NOMO-1 treated with dmso at 0.1 percent for 144 hours (cell line): ENCODE measurements around the gene PRG2.
A peak's percentile ranks its signal among the peaks of the same experiment; 100 is the strongest.

ENCODE experiments used
- DNase-seq: peaks from one replicate; lab custom pipeline; 2025; ENCODE audit not compliant: unreplicated experiment; lab: John Stamatoyannopoulos, UW

The PRG2 gene

GRCh38 chr11:57397394-57397990, 7.0 kb upstream of the PRG2 start:
- peak; percentile 63 for DNase-seq

DNA sequence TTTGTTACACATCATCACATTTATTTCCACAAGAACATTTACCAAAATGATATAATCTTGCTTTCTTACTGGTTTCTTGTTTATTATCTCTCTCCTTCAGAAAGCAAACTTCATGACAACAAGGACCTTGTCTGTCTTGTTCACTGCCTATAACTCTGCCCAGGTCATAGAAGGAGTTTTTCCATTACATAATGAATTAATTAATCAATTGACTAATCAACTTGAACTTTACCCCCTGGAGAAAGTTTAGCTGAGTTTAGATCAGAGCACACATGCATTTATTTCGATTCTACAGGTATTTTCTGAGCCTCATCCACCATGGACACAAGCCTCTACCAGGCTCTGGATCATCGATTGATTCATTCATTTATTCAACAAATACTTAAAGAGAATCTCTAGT, 6.3 kb upstream of the PRG2 start:
- DNase-seq: no peak

DNA sequence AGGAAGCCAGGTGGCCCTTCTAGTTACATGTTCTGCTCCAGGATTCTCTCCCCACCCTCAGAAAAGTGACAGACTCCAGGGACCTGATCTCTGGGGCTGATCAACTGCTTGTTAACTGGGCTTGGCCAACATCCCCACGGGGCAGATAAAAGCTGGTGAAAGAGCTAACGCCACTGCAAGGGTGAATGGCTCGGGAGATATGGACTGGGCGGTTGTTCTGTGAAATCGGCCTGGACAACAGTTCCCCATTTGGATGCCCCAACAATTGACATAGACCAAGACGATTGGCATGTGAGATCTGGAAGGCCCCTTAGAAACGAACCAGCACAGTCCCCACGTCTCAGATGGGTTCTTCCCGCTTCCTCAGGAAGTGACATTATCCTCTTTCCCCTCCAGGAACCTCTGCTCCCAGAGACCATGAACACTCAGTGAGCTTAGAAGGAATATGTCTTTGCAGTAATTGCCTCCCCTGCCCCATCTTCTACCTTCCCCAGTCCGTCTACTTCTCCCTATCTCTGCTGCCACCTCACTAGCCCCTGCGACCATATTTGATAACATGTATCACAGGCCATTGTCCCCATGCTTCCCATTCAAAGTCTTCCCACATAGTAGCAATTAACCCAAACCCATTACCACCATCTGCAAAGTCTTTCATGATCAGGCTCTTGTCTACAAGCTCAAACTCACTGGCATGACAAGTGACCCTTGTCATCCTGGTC, 5.6 kb upstream of the PRG2 start:
- DNase-seq: no peak

DNA sequence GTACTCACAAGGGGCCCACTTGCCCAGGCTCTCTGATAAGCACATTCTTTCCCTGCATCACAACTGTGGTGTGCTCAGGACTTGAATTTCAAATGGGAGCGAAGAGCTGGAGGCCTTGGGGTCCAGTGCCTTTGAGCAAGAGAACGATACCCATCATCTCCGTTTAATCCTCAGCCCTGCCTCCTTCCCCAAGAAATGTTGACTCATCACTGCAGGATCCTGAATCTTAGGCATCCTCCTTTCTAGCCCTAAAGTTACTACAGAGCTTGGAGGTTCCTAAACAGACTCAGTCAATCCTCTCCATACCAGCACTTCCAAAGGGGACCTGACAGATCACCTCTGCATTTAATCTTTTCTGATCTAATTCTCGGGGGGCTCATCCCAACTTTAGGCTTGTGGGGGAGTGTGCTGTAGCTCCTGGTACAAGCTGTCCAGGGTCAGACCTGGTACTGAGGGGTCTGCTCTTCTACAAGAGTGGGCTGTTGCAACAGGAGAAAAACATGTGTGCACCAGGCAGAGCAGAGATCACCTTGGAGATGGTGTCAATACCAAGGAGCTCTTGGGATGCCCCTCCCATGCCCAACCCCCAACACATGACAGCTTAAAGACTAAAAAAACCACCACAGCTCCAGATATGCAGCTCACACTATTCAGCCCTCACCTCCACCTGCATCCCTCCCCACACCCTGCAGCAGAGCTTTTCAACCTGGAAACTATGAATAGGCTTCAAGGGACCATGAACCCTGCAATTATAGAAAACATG, 3.9 kb upstream of the PRG2 start:
- no peak for DNase-seq

GRCh38 chr11:57392763-57393105, 2.3 kb upstream of the PRG2 start:
- no peak for DNase-seq

- DNase-seq: no peak
Observed at GRCh38 chr11:57392066-57392762, 1.8 kb upstream of the PRG2 start.

- DNase-seq: no peak
Observed at GRCh38 chr11:57391539-57391938, 1.1 kb upstream of the PRG2 start.

- no peak for DNase-seq
Observed at GRCh38 chr11:57391111-57391510, 661 bp upstream of the PRG2 start.

GRCh38 chr11:57387289-57388030, 3.0 kb downstream of the PRG2 start:
- no peak for DNase-seq

DNA sequence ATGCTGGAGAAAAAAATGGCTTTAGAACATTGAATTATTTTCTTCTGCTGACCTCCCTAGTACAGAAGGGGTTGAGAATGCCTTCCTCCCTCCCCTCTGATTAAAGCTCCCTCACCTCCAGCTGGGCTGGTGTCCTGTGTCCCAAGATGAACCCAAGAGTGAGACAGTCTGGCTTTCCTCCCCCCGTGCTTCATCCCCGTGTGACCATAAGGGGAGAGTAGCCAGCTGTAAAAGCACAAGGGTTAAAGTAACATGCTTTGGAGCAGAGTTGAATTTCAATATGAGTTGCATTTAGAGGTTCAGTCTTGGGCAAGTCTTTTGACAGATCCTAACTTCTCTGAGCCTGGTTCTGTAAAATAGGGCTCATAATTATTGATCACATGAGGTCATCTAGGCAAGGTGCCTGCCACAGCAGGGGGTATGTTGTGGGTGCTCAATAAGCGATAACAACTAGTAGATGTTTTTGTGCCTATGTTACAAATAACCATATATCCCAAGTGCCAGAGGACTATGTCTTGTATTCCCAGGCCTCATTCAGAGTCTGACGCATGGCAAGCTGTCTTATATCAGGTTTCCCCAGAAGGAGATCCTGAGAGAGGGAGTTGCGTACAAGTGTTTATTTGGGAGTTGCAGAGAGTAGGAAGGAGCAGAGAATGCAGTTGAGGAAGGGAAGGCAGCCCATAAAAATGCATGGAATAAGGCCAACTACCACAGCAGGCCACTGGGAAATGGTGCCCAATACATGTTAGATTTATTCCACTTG, 4.1 kb downstream of the PRG2 start:
- DNase-seq: no peak

DNA sequence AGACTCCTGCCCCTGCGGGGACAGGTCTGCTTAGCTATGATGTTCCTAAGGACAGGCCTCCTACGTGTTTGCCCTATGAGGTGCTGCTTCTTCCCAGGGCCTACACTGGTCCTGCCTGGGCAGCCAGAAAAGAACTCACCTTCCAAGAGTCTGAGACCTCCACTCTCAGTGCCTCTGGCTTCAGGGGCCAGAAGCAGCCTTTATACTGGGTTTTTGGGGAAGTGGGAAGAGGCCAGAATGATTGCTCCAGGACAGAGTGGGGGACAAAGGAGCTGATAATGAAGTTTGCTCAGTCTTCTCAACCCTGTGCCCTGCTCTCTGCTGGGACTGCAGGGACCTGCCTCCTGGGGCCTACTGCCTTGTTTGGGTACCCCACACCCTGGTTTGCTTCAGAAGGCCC, 9.5 kb downstream of the PRG2 start, which contains the start of gene PRG3:
Gene PRG3 (minus strand): TSS at position 176 of the 400 bp plus-strand sequence. CDS start 442 bp downstream, outside the sequence.
- DNase-seq: no peak

GRCh38 chr11:57379732-57380131, 10.7 kb downstream of the PRG2 start:
- no peak for DNase-seq

- no peak for DNase-seq
Observed at GRCh38 chr11:57378186-57378585, 12.3 kb downstream of the PRG2 start.

DNA sequence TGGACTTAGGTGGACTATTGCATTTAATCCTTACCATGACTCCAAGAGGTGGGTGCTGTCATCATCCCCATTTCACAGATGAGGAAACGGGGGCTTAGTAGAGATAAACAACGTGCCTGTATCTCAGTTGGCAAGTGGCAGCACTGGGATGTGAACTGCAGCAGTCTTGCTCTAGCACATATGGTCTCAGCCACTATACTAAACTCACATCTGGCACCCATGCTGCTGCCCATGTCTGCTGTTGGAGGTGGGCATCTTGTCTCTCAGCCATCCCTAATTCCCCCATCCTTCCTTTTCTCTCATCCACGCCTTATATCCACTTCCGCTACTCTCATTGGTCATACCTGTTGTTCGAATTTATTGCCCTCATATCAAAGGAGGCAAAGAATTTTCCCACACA, 13.3 kb downstream of the PRG2 start:
- no peak for DNase-seq

DNA sequence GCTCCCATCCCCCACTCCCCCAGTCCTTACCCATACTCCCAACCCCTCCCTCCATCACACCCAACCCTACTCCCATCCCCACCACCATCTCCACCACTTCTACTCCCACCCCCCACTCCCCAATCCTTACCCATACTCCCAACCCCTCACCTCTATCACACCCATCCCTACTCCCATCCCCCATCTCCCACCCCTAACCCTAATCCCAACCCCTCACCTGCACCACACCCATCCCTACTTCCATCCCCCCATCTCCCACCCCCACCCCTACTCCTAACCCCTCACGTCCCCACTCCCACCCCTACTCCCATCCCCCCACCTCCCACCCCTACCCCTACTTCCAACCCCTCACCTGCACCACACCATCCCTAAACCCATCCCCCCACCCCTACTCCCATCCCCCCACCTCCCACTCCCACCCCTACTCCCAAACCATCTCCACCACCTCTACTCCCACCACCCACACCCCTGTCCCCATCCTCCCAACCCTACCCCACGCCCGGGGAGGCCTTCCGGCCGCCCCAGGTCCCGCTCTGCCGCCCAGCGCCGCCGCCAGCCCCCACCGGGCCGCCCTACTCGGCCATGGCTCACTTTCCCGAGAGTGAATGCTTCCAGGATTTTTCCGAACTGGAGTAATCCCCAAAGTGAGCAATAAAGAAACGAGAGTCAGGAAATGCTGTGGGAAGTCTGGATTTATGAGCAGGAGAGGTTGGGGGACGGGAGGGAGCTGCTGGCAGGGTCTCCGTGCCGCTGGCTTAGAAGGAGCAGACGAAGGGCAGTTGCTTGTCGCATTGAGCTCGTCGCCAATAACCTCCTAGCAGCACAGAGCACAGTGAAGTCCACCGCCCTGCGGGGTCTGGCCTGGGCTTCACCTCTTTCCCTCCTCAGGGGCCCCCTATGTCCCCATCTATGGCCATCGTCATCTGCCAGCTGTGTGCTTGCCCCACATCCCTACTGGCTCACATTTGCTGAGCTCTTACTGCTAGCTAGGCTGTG, 14.1 kb downstream of the PRG2 start:
- no peak for DNase-seq

- DNase-seq: no peak
Observed at GRCh38 chr11:57375490-57375889, 15.0 kb downstream of the PRG2 start.

DNA sequence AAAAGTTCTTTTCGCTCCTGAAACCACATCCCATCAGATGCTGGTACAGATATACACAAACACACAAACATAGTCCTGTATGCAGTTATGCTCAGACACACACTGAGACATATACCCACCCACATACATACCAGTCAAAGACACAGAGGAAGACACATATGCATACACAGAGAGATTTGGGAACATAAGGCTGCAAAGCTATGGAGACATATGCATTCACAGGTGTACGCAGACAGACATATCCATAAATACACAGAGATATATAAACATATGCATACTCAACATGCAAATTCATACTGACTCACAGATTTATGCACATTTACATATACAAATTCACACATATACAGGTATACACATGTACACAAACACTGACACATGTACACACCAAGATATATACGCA, 15.5 kb downstream of the PRG2 start:
- DNase-seq: no peak

GRCh38 chr11:57373146-57373545, 17.3 kb downstream of the PRG2 start:
- no peak for DNase-seq

GRCh38 chr11:57370941-57371340, 19.5 kb downstream of the PRG2 start:
- DNase-seq: no peak
